HUES64 (cell line): ENCODE data around the gene DHH.

Experiments
- H3K27ac ChIP-seq: 2 replicates; pipeline ENCODE4 v1.7.0; 2013; ENCODE audit warnings: low read depth, low read length, inconsistent platforms
- H3K27me3 ChIP-seq: 2 replicates; pipeline ENCODE4 v1.6.1; 2013; ENCODE audit warnings: mild to moderate bottlenecking, low read length; ENCODE audit not compliant: insufficient read depth
- H3K36me3 ChIP-seq: 2 replicates; pipeline ENCODE4 v1.6.1; 2013; ENCODE audit warnings: mild to moderate bottlenecking, low read length; ENCODE audit not compliant: insufficient read depth
- H3K4me1 ChIP-seq: 2 replicates; pipeline ENCODE4 v1.6.1; 2013; ENCODE audit warnings: mild to moderate bottlenecking, low read length, moderate library complexity; ENCODE audit not compliant: insufficient read depth
- H3K4me3 ChIP-seq: 2 replicates; pipeline ENCODE4 v1.5.1; 2013; ENCODE audit warnings: mild to moderate bottlenecking, low read length, moderate library complexity
- H3K9ac ChIP-seq: 2 replicates; pipeline ENCODE4 v1.6.1; 2013; ENCODE audit warnings: mild to moderate bottlenecking, low read depth, low read length
- H3K9me3 ChIP-seq: 2 replicates; pipeline ENCODE4 v1.6.1; 2013; ENCODE audit warnings: low read depth, low read length; ENCODE audit not compliant: insufficient read depth
- WGBS: fragments of 150-250, 120-280 bp; methylation state at CpG from one replicate; pipeline ENCODE4 v1.1.7; 2013; ENCODE audit warnings: missing lambda C conversion rate; 5-methylcytosine and 5-hydroxymethylcytosine counted together

The DHH gene

GRCh38 chr12:49105504-49106084 lies 11.0 kb upstream of the DHH start:
- 0 out of 2 replicates have a peak, but pooled peaks cover 7% of the 10 kb centered on the region for H3K4me1 ChIP-seq
- 92% methylated on average over 9 of the region's 9 CpGs for WGBS
- H3K27ac ChIP-seq = no peak overlapping the region
- H3K9ac ChIP-seq = no peak overlapping the region
- no peak overlapping the region for H3K4me3 ChIP-seq
- H3K27me3 ChIP-seq = no peaks in the 10 kb centered on the region
- H3K36me3 ChIP-seq = peaks cover 54% of the 10 kb centered on the region
- no peaks in the 10 kb centered on the region for H3K9me3 ChIP-seq

GRCh38 chr12:49104822-49105221 lies 10.2 kb upstream of the DHH start:
- Histone ChIP-seq H3K36me3 (peaks cover 61% of the 10 kb centered on the region), H3K4me3 (no peak overlapping the region), H3K4me1 (0 out of 2 replicates have a peak, but pooled peaks cover 7% of the 10 kb centered on the region), H3K27me3 (no peaks in the 10 kb centered on the region), H3K9ac (no peak overlapping the region), H3K9me3 (no peaks in the 10 kb centered on the region), H3K27ac (no peak overlapping the region)
- WGBS = 87% methylated on average over 3 of the region's 3 CpGs

- H3K4me3 ChIP-seq = no peak overlapping the region
Measured at GRCh38 chr12:49100380-49100779, 5.8 kb upstream of the DHH start.

GRCh38 chr12:49098703-49099102 lies 4.1 kb upstream of the DHH start:
- peaks cover 8% of the 10 kb centered on the region; the same call in 1 of the 2 replicates for H3K4me1 ChIP-seq
- H3K27me3 ChIP-seq = peaks cover 21% of the 10 kb centered on the region
- no peak overlapping the region for H3K9ac ChIP-seq
- no peak overlapping the region for H3K4me3 ChIP-seq
- 93% methylated on average over 2 of the region's 2 CpGs for WGBS
- no peak overlapping the region for H3K27ac ChIP-seq
- H3K36me3 ChIP-seq = peaks cover 54% of the 10 kb centered on the region
- no peaks in the 10 kb centered on the region for H3K9me3 ChIP-seq

More at GRCh38 chr12:49100380-49100779, 5.8 kb upstream of the DHH start:
- Histone ChIP-seq H3K27me3 (peaks cover 4% of the 10 kb centered on the region), H3K9ac (no peak overlapping the region), H3K27ac (no peak overlapping the region), H3K4me1 (0 out of 2 replicates have a peak, but pooled peaks cover 1% of the 10 kb centered on the region), H3K9me3 (no peaks in the 10 kb centered on the region), H3K36me3 (peaks cover 69% of the 10 kb centered on the region)
- 91% methylated on average over 6 of the region's 6 CpGs for WGBS

- 57% methylated on average over 4 of the region's 4 CpGs for WGBS
- Histone ChIP-seq H3K27me3 (peaks cover 27% of the 10 kb centered on the region), H3K36me3 (peaks cover 47% of the 10 kb centered on the region)
Measured at GRCh38 chr12:49098035-49098451, 3.4 kb upstream of the DHH start.

GRCh38 chr12:49097381-49097780 lies 2.8 kb upstream of the DHH start:
- H3K9me3 ChIP-seq = no peaks in the 10 kb centered on the region
- H3K27ac ChIP-seq = no peak overlapping the region
- peaks cover 41% of the 10 kb centered on the region for H3K36me3 ChIP-seq
- no peak overlapping the region for H3K9ac ChIP-seq
- 97% methylated on average over 3 of the region's 3 CpGs for WGBS
- peaks cover 9% of the 10 kb centered on the region for H3K4me1 ChIP-seq
- peaks cover 34% of the 10 kb centered on the region for H3K27me3 ChIP-seq
- H3K4me3 ChIP-seq = no peak overlapping the region

More at GRCh38 chr12:49098035-49098451, 3.4 kb upstream of the DHH start:
- Histone ChIP-seq H3K27ac (no peak overlapping the region), H3K9me3 (no peaks in the 10 kb centered on the region), H3K9ac (no peak overlapping the region), H3K4me3 (no peak overlapping the region), H3K4me1 (peaks cover 8% of the 10 kb centered on the region; the same call in 1 of the 2 replicates)

GRCh38 chr12:49094975-49095365 lies 369 bp upstream of the DHH start:
- peaks cover 58% of the 10 kb centered on the region for H3K27me3 ChIP-seq
- peaks cover 16% of the 10 kb centered on the region for H3K36me3 ChIP-seq

GRCh38 chr12:49093792-49094159 lies 825 bp downstream of the DHH start:
- Histone ChIP-seq H3K36me3 (peaks cover 11% of the 10 kb centered on the region), H3K9ac (no peak overlapping the region), H3K27ac (no peak overlapping the region), H3K9me3 (no peaks in the 10 kb centered on the region), H3K4me1 (peaks cover 21% of the 10 kb centered on the region), H3K27me3 (peaks cover 70% of the 10 kb centered on the region), H3K4me3 (peak overlapping the region; percentile 38)
- 7% methylated on average over 9 of the region's 9 CpGs for WGBS

More at GRCh38 chr12:49094975-49095365, 369 bp upstream of the DHH start:
- 69% methylated on average over 2 of the region's 2 CpGs for WGBS
- Histone ChIP-seq H3K27ac (no peak overlapping the region), H3K4me3 (no peak overlapping the region), H3K9ac (no peak overlapping the region), H3K4me1 (peaks cover 13% of the 10 kb centered on the region), H3K9me3 (no peaks in the 10 kb centered on the region)

GRCh38 chr12:49092816-49093406 lies 1.7 kb downstream of the DHH start:
- Histone ChIP-seq H3K4me3 (0 out of 2 replicates have a peak overlapping the region, but pooled peaks have one; percentile 45), H3K9me3 (no peaks in the 10 kb centered on the region), H3K27me3 (peaks cover 79% of the 10 kb centered on the region), H3K9ac (no peak overlapping the region), H3K27ac (no peak overlapping the region), H3K36me3 (peaks cover 11% of the 10 kb centered on the region), H3K4me1 (peaks cover 21% of the 10 kb centered on the region)
- WGBS = 64% methylated on average over 4 of the region's 4 CpGs

- Histone ChIP-seq H3K27ac (no peak overlapping the region), H3K27me3 (peaks cover 85% of the 10 kb centered on the region), H3K9ac (no peak overlapping the region), H3K9me3 (no peaks in the 10 kb centered on the region), H3K4me3 (peak overlapping the region; percentile 45), H3K36me3 (peaks cover 6% of the 10 kb centered on the region), H3K4me1 (peaks cover 21% of the 10 kb centered on the region)
- whole genome bisulfite sequencing = 4% methylated on average over 31 of the region's 32 CpGs
Measured at GRCh38 chr12:49092086-49092815, 2.4 kb downstream of the DHH start.

GRCh38 chr12:49091836-49092085 lies 2.8 kb downstream of the DHH start:
- peak overlapping the region; percentile 45 for H3K4me3 ChIP-seq
- no peak overlapping the region for H3K9ac ChIP-seq
- H3K4me1 ChIP-seq = peaks cover 21% of the 10 kb centered on the region
- H3K9me3 ChIP-seq = no peaks in the 10 kb centered on the region
- H3K36me3 ChIP-seq = 0 out of 2 replicates have a peak, but pooled peaks cover under 1% of the 10 kb centered on the region
- H3K27ac ChIP-seq = no peak overlapping the region
- WGBS = 3% methylated on average over 14 of the region's 14 CpGs
- H3K27me3 ChIP-seq = peaks cover 90% of the 10 kb centered on the region
